Suppressor macrophage treated with lipopolysaccharide for 1 hour (primary cell): ENCODE data around the gene VSTM4.

Experiments used
- DNase-seq, 3 donors: peaks; one replicate each; pipeline ENCODE4 v3.0.0-alpha.2; 2020 to 2022

The VSTM4 gene

DNA sequence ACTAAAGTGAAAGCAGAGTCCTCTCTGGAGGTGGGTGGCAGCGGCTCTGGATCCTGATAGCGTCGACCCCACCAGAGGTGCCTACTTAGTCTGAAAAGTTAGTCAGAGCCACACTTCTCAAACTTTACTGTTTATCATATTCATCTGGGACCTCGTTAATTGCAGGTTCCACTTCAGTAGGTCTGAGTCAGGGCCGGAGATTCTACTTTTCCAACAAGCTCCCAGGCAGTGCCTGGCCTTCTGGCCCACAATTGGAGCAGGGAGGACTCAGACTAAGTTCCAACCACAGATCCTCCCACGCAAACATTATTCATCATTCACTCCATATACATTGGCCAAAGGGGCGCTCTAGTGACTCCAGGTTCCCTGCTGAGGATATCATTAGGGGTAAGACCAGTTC is 78.1 kb downstream of the VSTM4 start:
- peak in 1 of 3 donors; percentile 13 for DNase-seq

DNA sequence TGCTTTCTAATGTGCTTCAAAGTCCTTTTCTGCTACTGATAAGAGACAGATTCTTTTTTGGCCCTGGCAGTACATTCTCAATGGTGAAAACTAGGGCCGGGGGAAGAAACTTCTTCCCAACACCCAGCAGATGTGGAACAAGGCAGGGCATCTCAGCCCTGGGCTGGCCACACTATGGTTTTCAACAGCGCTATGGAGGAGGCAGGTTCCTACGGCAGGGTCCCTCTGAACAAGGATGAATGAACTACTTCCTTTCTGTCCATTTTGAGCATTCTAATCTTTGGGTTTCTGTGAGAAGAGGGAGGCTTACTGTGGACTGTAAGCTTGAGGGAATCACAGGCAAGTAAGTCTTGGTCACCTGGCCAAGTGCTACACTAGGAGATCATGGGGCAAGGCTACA is 78.7 kb downstream of the VSTM4 start:
- DNase-seq = no peak

DNA sequence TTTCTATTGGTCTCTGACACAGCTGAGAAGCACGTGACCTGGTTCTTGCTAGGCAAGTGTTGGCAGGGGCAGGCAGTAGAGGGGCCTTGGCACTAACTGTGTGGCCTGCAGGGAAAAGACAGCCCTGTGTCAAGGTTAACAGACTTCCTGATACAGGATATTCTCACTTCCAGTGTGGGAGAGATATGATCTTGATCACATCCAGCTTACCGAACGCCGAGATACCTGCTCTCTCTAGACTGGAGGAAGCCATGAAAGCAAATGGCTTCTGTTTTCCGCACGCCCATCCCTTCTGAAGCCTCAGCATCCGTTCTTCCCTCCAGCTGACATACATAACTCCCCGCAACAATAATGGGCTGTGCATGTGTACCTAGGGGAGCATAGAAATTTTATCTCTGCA is 79.4 kb downstream of the VSTM4 start:
- no peak for DNase-seq

DNA sequence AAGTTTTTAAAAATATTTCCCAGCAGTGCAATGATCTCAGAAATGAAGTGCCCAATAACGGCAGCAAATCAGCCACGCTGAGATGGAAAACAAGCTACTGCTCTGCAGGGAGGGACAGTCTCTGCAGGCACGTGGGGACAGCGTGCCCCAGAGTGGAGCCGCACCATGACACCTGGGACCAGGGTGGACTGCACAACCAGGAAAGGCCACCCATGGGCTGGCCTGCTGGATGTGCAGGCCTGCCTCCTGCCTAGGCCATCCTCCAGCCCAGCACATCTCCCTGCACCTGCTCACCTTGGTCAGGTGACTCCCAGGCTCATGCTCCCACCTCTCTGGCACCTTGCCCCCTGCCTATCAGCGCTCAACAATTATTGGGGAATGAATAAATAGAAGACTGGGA is 80.4 kb downstream of the VSTM4 start:
- DNase-seq = no peak

DNA sequence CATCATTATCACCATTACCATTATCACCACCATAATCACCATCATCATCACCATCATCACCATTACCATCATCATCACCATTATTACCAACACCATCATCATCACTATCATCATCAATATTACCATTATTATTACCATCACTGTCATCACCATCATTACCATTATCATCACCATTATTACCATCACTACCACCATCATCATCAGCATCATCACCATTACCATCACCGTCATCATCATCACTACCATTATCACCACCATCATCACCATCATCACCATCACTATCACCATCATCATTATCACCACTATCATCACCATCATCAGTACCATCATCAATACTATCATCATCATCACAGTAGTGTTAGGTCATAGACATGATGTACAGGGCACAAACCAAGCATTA is 81.4 kb downstream of the VSTM4 start:
- DNase-seq = no peak

DNA sequence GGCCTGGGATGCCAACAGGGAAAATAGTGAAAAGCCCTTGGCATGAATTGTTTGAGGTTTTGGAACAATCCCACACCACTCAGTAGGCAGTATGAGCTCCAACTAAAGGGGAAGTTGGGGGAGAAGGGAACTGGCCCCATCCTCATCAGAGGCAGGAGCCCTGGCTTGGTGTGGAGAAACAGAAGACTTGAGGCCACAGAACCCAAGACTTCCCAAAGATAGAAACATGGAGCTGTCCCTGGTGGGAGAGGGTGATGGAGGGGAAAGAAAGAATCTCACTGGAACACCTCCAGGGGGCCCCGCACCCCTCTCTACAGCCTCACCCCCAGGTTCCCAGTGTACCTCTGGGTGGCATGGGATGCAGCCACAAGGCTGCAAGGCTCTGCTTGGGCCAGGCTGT is 85.7 kb downstream of the VSTM4 start:
- DNase-seq = no peak

DNA sequence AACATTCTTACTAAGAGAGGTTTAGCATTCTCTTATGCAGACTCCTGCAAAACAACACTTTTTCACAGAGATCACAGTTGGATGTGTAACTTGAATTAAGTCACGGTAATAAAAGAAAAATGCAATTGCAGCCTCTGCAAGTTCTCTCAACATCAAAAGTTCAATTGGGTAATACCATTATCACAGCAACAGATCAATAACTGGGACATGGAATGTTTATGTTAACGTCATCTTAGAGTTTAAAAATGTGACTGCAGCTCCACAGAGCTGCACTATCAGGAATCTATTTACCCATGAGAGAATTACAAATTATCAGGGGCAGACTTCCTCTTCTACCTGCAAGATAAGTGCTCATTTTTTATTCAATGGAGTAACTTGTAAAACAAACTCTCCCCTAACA is 86.7 kb downstream of the VSTM4 start:
- no peak for DNase-seq

DNA sequence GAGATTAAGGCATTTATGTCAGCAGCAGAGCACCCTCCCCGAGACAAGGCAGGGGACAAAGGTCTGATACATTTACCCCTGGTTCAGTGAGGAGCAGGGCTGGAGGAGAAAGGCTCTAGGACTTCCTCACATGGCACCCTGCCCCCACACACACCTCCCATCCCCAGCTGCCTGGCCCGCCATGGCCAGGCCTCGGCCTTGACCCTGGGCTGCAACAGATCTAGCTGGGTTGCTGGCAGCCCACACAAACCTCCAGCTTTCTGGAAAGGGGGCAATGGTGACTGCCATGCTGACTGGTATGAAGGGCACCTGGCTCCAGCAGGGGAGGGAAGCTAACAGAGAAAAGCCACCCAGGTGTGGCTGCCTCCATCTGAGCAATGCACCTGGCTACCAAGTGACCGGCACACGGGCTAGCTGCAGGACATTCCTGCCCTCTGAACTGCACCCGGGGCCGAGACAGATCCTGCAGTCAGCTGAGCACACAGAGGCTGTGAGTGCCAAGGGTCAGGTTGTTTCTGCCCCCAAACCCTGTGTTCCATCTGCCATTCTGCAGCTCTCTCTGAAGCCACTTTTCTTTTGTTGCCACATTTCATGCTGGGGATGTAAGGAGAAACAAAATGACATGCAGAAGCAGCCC is 89.9 kb downstream of the VSTM4 start:
- DNase-seq = no peak

DNA sequence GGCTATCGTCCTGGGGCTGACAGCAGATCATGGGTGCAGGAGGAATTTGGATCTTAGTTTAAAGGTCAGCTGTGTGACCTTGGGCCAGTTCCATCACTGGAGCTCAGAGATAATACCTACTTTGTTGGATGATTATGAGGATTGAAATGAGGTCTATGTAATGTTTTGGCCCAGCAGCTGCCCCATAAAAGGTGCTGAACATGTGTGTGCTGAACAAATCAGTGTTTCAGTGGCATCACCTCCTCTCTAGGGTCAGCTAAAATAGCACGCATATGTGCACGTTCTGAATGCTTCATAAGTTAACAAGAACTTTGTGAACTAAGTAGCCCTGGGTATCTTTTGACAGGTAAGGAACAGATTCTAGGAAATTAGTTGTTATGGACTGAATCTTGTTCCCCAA is 90.8 kb downstream of the VSTM4 start:
- DNase-seq = no peak

DNA sequence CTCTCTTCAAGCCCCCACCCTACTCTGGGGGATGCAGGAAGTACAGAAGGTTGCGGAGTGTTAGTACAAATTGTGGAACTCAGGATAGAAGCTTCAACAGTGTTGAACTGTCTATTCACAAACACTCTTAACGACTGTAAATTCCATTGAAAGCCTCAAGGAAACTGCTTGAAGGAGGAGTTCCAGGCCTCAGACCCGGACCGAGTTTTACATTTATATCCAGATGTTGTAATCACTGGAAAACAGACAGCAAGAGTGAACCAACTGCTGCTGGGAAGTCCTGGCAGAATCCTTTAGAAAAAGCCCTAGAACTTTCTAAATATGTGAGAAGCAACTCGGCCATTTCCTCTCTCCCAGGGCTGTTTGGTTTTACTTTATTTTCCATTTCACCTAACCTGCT is 91.6 kb downstream of the VSTM4 start:
- no peak for DNase-seq

DNA sequence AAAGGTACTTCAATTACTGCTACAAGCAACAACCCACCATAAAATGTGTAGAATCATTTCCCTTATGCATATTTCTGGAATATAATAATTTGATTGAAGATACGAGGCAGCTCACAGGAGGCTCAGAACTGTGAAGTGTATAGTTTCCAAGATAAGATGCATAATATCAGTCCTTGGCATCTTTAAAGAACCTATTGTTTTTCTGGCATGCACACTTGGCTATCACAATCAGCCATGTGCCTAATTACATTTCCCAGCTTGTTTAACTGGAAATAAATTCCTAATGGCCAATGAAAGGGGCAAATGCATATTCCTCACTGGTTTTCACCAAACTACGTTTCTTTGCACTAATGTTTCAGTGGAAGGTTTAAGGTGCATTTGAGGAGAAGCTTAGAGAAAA is 92.3 kb downstream of the VSTM4 start:
- no peak for DNase-seq

DNA sequence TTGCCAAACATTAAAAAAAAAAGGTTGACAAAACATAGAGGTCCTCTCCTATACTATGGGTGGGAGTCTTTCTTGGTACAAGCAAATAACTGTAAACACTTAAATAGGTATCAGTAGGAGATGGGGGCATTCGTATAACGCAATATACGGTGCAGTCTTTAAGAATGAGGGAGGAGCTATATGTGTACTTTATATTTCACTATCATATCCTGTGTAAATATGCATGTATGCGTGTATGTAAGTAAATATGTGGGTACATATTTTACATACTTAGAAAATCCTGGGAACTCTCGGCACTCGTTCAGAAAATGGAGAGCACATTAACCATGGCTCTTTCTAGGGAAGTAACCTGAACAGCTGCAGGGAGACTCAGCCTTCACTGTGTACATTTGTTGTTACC is 93.6 kb downstream of the VSTM4 start:
- DNase-seq = no peak

DNA sequence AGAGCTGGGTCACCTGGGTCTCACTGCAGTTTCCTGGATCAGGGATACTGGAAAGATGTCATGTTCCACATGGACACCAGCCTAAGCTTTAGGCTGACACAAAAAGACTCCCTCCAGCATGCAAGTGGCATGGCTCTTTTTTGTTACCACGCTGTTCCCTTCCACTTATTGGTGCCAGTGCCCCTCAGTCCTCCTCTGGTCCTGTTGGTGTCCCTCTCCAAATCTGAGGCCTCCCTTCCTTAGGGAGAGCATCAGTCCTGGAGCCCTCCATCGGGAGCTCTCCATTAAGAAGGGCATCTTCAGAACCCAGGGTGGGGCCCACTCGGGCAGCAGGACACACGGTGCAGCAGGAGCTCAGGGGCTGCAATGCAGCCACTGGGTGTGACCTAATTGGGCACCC is 99.6 kb downstream of the VSTM4 start:
- no peak for DNase-seq

DNA sequence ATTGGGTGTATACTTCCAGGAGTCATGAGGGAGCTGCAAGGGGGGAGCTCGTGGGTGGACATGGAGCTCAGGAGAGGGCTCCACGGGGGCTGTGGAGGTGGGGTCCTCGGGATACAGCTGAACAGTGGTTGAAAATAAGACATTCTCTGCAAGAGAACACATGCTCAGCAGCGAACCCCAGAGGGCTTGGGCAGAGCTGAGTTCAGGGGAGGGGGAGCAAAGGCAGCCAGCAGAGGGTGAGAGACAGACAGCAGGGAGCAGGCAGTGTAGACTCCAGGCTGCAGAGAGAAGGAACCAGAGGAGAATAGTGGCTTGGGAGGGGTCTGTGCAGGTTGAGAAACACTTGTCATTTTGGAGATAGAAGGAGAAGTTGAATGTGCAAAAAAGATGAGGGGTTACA is 102.7 kb downstream of the VSTM4 start:
- no peak for DNase-seq

DNA sequence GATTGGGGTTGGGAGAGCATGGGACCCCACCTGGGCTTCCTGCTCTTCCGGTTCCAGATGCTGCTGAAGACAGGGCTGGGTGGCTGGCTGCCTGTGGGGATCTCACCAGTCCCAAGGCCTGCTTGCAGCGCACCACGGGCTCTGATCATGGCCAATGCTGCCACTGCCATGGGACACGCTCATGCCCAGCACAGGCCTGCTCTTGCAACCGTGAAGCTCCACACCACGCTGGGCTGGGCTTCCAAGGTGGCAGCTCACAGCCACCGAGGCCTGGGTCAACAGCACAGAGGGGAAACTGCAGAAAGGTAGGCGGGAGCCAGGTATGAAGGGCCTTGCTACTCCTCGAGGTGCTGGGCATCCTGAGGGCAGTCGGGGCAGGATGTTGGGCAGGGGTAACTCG is 103.6 kb downstream of the VSTM4 start:
- no peak for DNase-seq

DNA sequence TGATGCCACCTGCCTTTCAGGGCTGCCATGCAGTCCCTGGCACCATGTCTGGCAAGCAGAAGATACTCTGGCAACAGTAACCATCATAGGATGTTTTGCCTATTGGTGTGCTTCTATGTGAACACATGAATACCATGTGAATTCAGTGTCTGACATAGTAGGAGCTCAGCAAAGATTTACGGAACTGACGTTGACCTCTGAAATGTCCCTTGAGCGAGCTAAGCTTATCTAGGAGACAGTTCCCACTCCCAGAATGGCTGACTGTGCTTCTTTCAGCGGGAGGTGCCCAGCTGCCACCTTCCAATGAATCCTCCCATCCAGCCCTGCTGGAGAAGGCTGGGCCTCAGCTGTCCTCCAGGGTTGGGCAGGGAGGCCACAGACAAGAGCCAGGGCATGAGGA is 104.5 kb downstream of the VSTM4 start:
- no peak for DNase-seq

DNA sequence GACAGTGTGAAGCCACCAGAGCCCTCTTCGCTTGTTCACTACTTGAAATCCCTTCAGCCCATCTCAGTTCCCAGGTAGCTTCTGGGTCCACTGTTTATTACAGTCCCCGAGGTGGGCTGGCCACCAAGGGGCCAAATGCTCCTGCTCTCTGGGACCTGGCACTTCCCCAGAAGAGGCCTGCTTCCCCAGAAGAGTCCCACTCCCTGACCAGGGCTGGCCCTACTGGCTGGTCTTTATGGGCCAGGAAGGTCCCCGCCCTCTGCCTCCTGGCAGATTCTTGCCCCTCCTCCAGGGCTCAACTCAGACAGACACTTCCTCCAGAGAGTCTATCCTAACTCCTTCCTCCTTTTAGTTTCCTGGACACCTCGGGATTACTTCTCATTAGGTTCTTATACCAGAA is 105.0 kb downstream of the VSTM4 start:
- DNase-seq = peak in 2 of 3 donors; percentile 27 to 50

DNA sequence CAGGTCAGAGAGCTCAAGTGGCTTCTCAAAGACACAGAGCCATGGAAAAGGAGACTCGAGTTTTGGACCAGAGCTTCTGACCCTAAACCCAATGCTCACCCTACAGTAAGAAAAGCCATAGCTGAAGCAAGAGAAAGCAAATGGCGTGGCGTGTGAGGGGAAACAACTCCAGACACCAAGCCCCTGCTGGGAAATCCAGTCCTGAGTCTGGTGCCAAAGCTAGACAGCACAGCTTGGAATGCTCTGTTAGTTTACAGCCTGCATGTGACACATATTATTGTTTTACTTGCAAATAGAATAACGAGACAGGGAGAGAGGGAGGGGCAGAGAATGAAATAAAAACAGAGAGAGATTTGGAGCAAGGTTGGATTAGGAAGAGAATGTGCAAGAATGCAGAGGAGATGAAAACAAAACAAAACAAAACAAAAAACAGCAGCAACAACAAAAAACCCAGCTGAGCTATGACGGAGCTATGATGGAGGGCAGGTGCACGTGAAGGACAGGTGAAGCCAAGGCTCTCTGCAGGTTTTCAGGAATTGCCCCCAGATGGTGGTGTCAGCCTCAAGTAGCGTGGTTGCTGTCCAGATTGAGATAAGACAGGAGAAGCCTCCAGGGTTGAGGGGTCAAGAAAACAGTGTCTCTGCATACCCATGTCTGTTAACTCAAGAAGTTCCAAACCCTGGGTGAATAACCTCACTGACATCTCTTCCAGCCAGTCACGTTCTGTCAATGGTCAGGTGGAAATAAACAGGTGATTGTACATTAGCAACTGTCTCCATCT is 105.9 kb downstream of the VSTM4 start:
- no peak for DNase-seq

DNA sequence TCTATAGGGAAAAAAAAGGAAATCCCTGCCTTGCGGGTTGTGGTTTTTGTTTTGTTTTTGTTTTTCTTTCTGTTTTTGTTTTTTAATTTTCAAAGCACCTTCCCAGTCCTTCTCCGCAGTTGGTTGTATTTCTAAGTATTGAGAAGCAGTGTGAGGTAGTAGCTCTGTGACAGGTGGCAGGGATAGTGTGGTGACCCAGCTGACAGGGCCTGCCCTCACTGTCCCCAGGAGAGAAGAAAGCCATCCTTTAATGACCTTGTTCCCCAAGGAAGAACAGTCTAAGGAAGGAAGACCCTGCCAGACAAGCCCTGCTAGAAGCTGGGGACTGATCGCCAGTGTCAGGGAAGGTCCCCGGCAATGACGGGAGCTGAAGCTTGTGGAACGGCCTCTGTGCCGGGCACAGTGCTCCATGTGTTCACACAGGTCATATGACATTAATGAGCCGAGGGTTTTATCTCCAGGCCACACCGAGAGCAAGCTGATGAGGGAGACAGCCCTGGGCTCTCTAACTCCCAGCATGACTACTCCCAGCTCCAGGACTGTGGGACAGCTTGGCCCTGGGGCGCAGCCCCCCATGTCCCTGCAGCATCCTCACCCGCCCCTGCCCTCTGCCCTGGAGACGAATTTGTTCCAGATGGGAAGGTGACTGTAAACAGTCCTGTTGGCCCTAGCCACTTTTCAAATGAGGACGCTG is 106.7 kb downstream of the VSTM4 start:
- DNase-seq = no peak

DNA sequence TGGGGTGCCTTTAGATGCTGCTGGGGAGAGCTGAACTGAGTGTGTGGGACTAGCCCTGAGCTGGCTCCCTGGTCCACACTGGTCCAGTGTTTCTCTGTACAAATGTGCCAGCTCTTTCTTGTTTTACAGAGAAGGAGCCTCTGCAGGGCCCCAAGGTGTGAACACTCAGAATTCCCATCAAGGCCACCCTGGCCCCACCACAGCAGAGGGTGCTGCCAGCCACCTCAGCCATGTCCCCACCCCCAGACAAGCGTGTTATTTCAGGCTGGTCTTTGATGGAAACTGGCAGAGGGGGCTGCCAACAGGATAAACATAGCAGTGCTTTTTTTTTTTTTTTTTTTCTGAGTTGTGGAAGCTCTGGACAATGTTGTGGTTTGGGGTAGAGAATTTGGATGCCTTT is 107.2 kb downstream of the VSTM4 start:
- DNase-seq = no peak

DNA sequence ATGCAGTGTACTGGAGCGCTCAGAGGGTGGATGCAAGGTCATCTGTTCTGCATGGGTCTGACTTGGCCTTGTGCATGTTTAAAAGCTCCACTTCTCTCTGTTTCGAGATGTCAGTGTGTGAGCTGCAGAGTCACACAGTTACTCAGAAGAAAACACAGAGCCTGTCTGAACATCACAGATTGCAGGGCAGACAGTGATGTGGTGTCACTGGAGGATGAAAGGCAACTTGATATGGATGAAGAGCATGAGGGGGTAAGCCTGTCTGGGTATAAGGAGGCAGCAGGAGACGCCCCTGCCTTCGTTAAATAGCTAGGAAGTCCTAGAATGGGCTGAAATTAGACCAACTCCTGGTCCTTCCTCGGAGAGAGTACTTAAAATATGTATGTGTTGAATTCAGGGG is 108.2 kb downstream of the VSTM4 start:
- no peak for DNase-seq

DNA sequence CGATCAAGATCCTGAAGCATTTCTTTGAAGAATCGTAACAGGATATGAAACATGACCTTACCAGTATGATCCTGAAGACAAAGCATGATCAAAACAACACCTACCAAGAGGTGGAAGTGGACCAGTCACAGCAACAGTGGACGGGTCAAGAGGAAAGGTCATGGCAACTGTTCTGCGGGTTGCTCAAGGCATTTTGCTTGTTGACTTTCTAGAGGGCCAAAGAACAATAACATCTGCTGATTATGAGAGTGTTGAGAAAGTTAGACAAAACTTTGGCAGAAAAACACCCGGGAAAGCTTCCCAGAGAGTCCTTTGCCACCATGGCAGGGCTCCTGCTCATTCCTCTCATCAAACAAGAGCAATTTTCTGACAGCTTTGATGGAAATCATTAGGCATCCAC is 110.1 kb downstream of the VSTM4 start:
- no peak for DNase-seq

DNA sequence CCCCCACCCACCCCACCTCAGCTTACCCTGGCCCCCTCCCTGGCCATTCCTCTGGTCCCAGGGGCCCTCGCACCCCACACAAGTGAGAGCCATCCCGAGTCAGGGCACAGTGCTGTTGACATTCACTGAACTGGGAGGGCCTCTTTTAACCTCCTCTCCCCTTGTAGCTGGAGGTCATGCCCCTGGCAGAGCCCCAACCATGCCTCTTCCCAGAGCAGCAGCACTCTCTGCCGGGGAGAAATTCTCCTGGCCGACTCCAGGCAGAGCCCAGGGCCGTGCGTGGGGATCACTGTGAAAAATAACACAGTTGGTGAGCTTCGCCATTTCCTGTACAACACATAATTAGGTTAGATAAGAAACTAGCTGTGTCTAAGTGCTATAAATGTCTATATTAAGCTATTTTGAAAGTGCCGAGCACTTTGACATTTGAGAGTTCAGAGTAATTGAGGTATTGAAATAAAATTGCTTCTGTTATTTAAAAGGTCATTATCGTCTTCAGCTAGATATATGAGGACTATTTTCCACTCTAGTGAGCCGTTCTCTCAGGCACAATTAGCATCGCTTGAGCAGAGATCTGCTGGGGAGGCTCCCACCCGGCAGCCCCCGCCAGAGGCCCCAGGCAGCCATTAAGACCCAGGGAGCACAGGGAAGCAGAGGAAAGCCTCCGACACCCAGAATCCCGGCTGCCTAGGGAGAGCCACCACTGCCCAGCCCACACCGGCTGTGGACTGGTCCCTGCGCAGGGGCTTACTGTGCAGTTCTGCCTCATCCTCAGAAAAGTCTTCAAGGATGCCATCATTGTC is 113.3 kb downstream of the VSTM4 start:
- DNase-seq = no peak

DNA sequence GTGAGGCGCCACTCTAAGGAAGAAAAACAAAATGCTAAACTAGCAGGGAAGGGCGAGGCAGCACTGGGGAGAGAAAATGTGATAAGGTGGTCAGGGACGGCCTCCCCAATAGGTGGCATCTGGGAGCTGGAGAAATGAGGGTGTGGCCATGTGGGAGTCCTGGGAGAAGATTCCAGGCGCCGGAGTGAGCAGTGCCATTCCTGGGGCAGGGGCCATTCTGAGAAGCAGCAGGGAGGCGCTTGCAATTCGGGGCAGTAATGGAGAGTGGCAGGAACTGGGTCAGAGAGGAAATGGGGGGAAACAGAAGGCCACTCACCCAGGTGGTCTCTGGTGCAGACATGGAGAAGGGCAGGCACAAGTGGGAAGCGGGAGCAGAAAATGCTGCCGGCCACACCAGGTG is 113.9 kb downstream of the VSTM4 start:
- DNase-seq = no peak
